ENCODE results near the gene AQP7.
A peak's percentile ranks its signal among the peaks of the same experiment; 100 is the strongest.
"Not testable (repeated sequence)": the region's sequence is repeated elsewhere in the genome, so short reads cannot be mapped to it uniquely, and the experiment has no call there.

Gene AQP7

GRCh38 chr9:33431420-33431819, 29.1 kb upstream of the AQP7 start:
- no peak for DNase-seq

- DNase-seq, result no peak
Measured at GRCh38 chr9:33430942-33431341, 28.6 kb upstream of the AQP7 start.

- DNase-seq, result no peak
Measured at GRCh38 chr9:33429256-33429985, 27.1 kb upstream of the AQP7 start.

- no peak for DNase-seq
Measured at GRCh38 chr9:33426843-33427293, 24.5 kb upstream of the AQP7 start.

- peak; percentile 63 for DNase-seq
Measured at GRCh38 chr9:33425128-33425533, 22.8 kb upstream of the AQP7 start.

GRCh38 chr9:33424492-33424891, 22.1 kb upstream of the AQP7 start:
- not testable (repeated sequence) for DNase-seq

GRCh38 chr9:33424043-33424442, 21.7 kb upstream of the AQP7 start:
- not testable (repeated sequence) for DNase-seq

- no peak for DNase-seq
Measured at GRCh38 chr9:33419708-33420303, 17.4 kb upstream of the AQP7 start.

- no peak for DNase-seq
Measured at GRCh38 chr9:33418090-33418489, 15.7 kb upstream of the AQP7 start.

- DNase-seq, result peak; percentile 71
Measured at GRCh38 chr9:33416996-33417395, 14.6 kb upstream of the AQP7 start.

- DNase-seq, result peak; percentile 99
Measured at GRCh38 chr9:33415501-33416038, 13.2 kb upstream of the AQP7 start.

- DNase-seq, result peak; percentile 35
Measured at GRCh38 chr9:33414889-33415500, 12.6 kb upstream of the AQP7 start.

GRCh38 chr9:33414268-33414667, 11.9 kb upstream of the AQP7 start:
- no peak for DNase-seq

- DNase-seq, result no peak
Measured at GRCh38 chr9:33408087-33408486, 5.7 kb upstream of the AQP7 start.

GRCh38 chr9:33407061-33407460, 4.7 kb upstream of the AQP7 start:
- DNase-seq, result no peak

GRCh38 chr9:33404788-33405362, 2.5 kb upstream of the AQP7 start:
- no peak for DNase-seq

GRCh38 chr9:33403941-33404787, 1.8 kb upstream of the AQP7 start:
- DNase-seq, result no peak

- DNase-seq, result not testable (repeated sequence)
Measured at GRCh38 chr9:33401809-33402208, 559 bp downstream of the AQP7 start.

GRCh38 chr9:33399047-33399446, 3.3 kb downstream of the AQP7 start:
- not testable (repeated sequence) for DNase-seq

GRCh38 chr9:33397801-33398200, 4.6 kb downstream of the AQP7 start:
- DNase-seq, result not testable (repeated sequence)

- peak; percentile 95 for DNase-seq
Measured at GRCh38 chr9:33395159-33395879, 7.0 kb downstream of the AQP7 start.

- DNase-seq, result not testable (repeated sequence)
Measured at GRCh38 chr9:33393986-33394385, 8.4 kb downstream of the AQP7 start.

All from DMS53 (cell line).